ENCODE data around the gene KDM4B.

GRCh38 chr19:5041913-5042187, 72.9 kb downstream of the KDM4B start:
- TF ChIP-seq CTCF (IDR thresholded peaks at IDR 0.05; ENCODE audit: borderline replicate concordance, extremely low read depth, low read length, poor library complexity, severe bottlenecking): no peak
- TF ChIP-seq EZH2 (IDR thresholded peaks at IDR 0.05; ENCODE audit: borderline replicate concordance, low read depth, low read length, severe bottlenecking): no peak

Data from DND-41 (cell line).